GM18909 (cell line): ENCODE data around the gene SWSAP1.
"Not testable (repeated sequence)": the region's sequence is repeated elsewhere in the genome, so short reads cannot be mapped to it uniquely, and the experiment has no call there.

Source experiments
- ATAC-seq: cut with Tn5 transposase; IDR thresholded peaks from one replicate; pipeline ENCODE4 v1.9.1; 2021; ENCODE audit warnings: mild to moderate bottlenecking; ENCODE audit not compliant: unreplicated experiment, poor library complexity

SWSAP1 gene

GRCh38 chr19:11405846-11406643, 31.6 kb downstream of the SWSAP1 start:
- ATAC-seq = no peak

GRCh38 chr19:11406703-11407236, 32.3 kb downstream of the SWSAP1 start:
- not testable (repeated sequence) for ATAC-seq

- ATAC-seq = no peak
Measured at GRCh38 chr19:11408591-11408990, 34.1 kb downstream of the SWSAP1 start.

GRCh38 chr19:11410682-11411081, 36.2 kb downstream of the SWSAP1 start:
- ATAC-seq = no peak

- no peak for ATAC-seq
Measured at GRCh38 chr19:11414544-11414943, 40.1 kb downstream of the SWSAP1 start.

GRCh38 chr19:11416346-11417052, 42.0 kb downstream of the SWSAP1 start:
- ATAC-seq = no peak

GRCh38 chr19:11418094-11418548, 43.7 kb downstream of the SWSAP1 start:
- no peak for ATAC-seq

GRCh38 chr19:11418549-11419506, 44.4 kb downstream of the SWSAP1 start, which contains the start of gene RGL3:
TSS of gene RGL3 (minus strand) at chr19:11419314. CDS start at chr19:11419278, 36 bp downstream.
- no peak for ATAC-seq

GRCh38 chr19:11420429-11421370, 46.2 kb downstream of the SWSAP1 start:
- ATAC-seq = no peak

- peak; percentile 32 for ATAC-seq
Measured at GRCh38 chr19:11421371-11422098, 47.1 kb downstream of the SWSAP1 start.

GRCh38 chr19:11422163-11423065, 47.9 kb downstream of the SWSAP1 start:
- peak; percentile 78 for ATAC-seq

- no peak for ATAC-seq
Measured at GRCh38 chr19:11423164-11423790, 48.8 kb downstream of the SWSAP1 start.

GRCh38 chr19:11423791-11424181, 49.3 kb downstream of the SWSAP1 start:
- no peak for ATAC-seq
